Small intestine (tissue), 7 donors: ENCODE results near the gene TSPOAP1. TPM values are rescaled to one million over a fixed set of nuclear protein-coding genes. Genes with fewer than 3 reads are reported as not detected.

ENCODE experiments used
- DNase-seq, 2 donors: peaks; one replicate each; pipeline versions ENCODE4 v3.0.0 to v3.0.0-alpha.2; 2013
- FAIRE-seq: peaks from 2 replicates; lab custom pipeline; 2012; peaks lifted over from hg19 to GRCh38; lab: Jason Lieb, UNC
- H3K27ac ChIP-seq, 3 donors: one replicate each; pipeline ENCODE4 v1.5.1; 2013; ENCODE audit warnings: low read length in 2 of 3, mild to moderate bottlenecking in 2 of 3, control low read depth in 1 of 3, inconsistent platforms in 1 of 3, low read depth in 1 of 3, moderate library complexity in 1 of 3
- H3K27me3 ChIP-seq, 3 donors: one replicate each; pipeline ENCODE4 v1.6.1; 2013; ENCODE audit warnings: low read length in 3 of 3, inconsistent platforms in 1 of 3; ENCODE audit not compliant: control insufficient read depth in 3 of 3, insufficient read depth in 3 of 3
- H3K36me3 ChIP-seq, 3 donors: one replicate each; pipeline ENCODE4 v1.6.1; 2013; ENCODE audit warnings: low read length in 3 of 3, inconsistent platforms in 1 of 3, low read depth in 1 of 3, mild to moderate bottlenecking in 1 of 3, moderate library complexity in 1 of 3; ENCODE audit not compliant: control insufficient read depth in 3 of 3, insufficient read depth in 2 of 3
- H3K4me1 ChIP-seq, 3 donors: one replicate each; pipeline ENCODE4 v1.6.1; 2013; ENCODE audit warnings: low read length in 2 of 3, inconsistent platforms in 1 of 3, low read depth in 1 of 3, mild to moderate bottlenecking in 1 of 3, moderate library complexity in 1 of 3; ENCODE audit not compliant: control insufficient read depth in 3 of 3, insufficient read depth in 2 of 3
- H3K4me3 ChIP-seq, 3 donors: one replicate each; pipeline ENCODE4 v1.5.1; 2013; ENCODE audit warnings: low read length in 3 of 3, control low read depth in 1 of 3, inconsistent platforms in 1 of 3, low read depth in 1 of 3, mild to moderate bottlenecking in 1 of 3, moderate library complexity in 1 of 3
- H3K9me3 ChIP-seq, 2 donors: one replicate each; pipeline ENCODE4 v1.6.1; 2013; ENCODE audit warnings: low read depth in 1 of 2, low read length in 1 of 2; ENCODE audit not compliant: control insufficient read depth in 2 of 2, insufficient read depth in 1 of 2
- WGBS, 3 donors: extraction: QIAGEN DNeasy Blood & Tissue Kit; methylation state at CpG; one replicate each; pipeline ENCODE4 v1.1.7; 2013; 5-methylcytosine and 5-hydroxymethylcytosine counted together
- polyA plus RNA-seq, 4 donors: library from polyadenylated mRNA; stranded (reverse) in 3 of 4; unstranded in 1 of 4; fragments of 200-250 nt in 3 of 4; fragments of 120-200 nt in 1 of 4; gene quantifications; one replicate each; pipeline versions ENCODE4 v1.2.1 to v1.2.3, GENCODE V29; 2013
- donor health status: healthy with polysubstance abuse.
- donor health status: control.
- donor health status: control.
- donor health status: Bipolar disorder and iron deficiency.
- donor health status: healthy.

The TSPOAP1 gene
- polyA plus RNA-seq, 4 donors = 0.89 to 10.9 (median 2.6) TPM

DNA sequence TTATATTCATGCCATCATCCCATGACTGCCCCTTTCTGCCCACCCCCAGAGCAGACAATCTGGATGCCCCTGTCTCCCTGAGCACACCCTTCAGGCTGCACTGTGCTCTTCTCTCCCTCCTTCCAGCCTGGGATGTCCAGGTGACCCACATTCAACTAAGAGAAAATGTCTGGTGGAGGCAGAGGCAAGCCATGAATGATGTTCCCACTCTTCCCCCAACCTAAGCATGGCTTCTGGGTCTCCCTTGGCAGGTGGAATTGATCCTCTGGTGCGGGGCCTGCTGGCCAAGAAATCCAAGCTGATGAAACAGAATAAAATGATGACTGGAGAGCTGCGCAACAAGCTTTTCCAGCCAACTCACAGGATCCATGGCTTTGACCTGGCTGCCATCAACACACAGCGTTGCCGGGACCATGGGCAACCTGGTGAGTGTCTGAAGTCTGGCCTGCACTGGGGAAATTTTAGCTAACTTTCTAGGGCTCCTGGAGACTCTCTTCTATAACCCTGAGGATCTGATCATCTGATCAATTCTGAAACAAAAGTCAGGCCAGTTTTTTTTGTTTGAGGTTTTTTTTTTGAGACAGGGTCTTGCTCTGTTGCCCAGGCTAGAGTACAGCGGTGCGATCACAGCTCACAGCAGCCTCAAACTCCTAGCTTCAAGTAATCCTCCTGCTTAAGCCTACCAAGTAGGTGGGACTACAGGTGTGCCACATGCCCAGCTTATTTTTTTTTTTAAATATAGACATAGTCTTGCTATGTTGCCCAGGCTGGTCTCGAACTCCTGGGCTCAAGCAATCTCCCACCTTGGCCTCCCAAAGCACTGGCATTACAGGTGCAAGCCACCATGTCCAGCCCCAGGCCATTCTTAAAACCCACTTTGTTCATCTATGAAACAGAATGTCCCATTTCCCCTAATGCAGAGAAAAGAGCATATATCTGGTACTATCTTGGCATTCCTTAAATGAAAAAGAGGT, 62.4 kb downstream of the TSPOAP1 start:
- DNase-seq (no peak), FAIRE-seq (no peak)
- H3K4me1 ChIP-seq = no peaks in the 10 kb centered on the region
- WGBS, 3 donors = 90 to 93% (median 91%) methylated on average over 7 of the region's 7 CpGs
- H3K4me3 ChIP-seq = no peak overlapping the region
- H3K36me3 ChIP-seq = no peaks in the 10 kb centered on the region
- no peak overlapping the region for H3K27ac ChIP-seq
- H3K9me3 ChIP-seq = no peaks in the 10 kb centered on the region
- H3K27me3 ChIP-seq = peaks cover 0 to 19% (median 4%) of the 10 kb centered on the region in 3 donors

DNA sequence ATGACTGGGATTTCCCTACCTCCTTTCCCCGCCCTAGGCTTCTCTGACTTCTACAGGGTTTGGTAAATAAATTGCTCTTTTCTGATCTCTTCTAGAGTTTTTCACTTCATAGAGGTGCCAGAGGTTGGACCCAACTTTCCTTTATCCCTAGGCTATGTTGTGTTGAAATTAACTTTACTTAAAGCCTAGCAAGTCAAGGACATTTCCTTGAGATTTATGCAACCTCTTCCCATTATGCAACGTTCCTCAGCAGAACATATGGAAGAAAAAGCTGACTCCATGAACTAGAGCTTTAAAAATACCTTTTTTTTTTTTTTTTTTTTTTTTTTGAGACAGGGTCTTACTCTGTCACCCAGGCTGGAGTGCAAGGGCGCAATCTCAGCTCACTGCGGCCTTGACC, 63.3 kb downstream of the TSPOAP1 start:
- no peaks in the 10 kb centered on the region for H3K9me3 ChIP-seq
- H3K4me1 ChIP-seq = no peaks in the 10 kb centered on the region
- FAIRE-seq (no peak), DNase-seq (no peak)
- WGBS, 3 donors = 75 to 82% (median 81%) methylated on average over 4 of the region's 4 CpGs
- no peaks in the 10 kb centered on the region for H3K36me3 ChIP-seq
- H3K27me3 ChIP-seq = peaks cover 0 to 19% (median 4%) of the 10 kb centered on the region in 3 donors
- no peak overlapping the region for H3K27ac ChIP-seq
- no peak overlapping the region for H3K4me3 ChIP-seq

DNA sequence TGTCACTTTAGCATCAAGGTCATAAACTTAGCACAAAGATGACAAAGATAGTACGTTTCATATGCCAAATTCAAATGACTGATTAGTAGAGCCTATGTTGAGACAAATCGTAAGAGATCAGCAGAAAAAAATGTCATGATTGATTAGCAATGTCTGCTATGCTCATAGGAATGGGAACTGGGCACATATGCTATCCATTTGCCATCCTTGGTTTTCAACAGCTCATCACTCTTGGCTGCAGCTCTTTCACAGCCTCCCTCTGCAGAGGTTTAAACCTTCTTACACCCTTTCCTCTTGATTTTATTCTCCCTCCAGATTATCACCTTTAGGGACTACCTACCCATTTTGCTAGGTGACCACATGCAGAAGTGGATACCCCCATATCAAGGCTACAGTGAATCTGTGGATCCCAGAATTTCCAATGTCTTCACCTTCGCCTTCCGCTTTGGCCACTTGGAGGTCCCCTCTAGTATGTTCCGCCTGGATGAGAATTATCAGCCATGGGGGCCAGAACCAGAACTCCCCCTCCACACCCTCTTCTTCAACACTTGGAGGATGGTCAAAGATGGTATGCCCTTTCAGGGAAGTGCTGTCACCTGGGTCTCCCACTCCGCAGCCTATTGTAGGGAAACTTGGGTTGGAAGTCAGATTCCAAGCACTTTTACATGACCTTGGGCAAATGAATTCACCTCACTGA, 64.0 kb downstream of the TSPOAP1 start:
- Histone ChIP-seq H3K4me3 (no peak overlapping the region), H3K4me1 (no peaks in the 10 kb centered on the region), H3K9me3 (no peaks in the 10 kb centered on the region), H3K36me3 (no peaks in the 10 kb centered on the region), H3K27ac (no peak overlapping the region), H3K27me3 (peaks cover 0 to 19% (median 4%) of the 10 kb centered on the region in 3 donors)
- FAIRE-seq (no peak), DNase-seq (no peak)
- WGBS, 3 donors = 77 to 81% (median 77%) methylated on average over 6 of the region's 6 CpGs

DNA sequence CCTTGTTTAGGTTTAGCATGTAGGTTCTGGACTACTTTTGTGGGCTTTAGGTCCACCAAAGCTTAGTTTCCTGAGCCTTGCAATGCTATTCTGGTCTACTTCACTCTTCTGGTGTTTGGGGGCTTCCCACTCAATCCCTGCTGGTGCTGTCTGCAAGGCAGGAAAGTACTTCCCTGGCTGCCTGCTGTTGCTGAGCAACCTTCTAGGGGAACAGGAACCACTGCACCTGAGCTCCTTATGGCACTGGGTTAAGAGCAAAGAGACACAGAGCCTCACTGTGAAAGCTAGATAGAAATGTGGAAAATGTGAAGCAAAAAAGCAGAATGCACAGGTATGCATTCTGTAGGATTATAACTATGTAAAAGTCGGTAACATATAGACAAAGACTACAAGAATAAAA, 64.8 kb downstream of the TSPOAP1 start:
- FAIRE-seq = no peak
- no peak overlapping the region for H3K27ac ChIP-seq
- H3K9me3 ChIP-seq = no peaks in the 10 kb centered on the region
- DNase-seq = no peak
- 79 to 82% (median 81%) methylated on average over 1 of the region's 1 CpG for whole genome bisulfite sequencing, 3 donors
- H3K4me3 ChIP-seq = no peak overlapping the region
- no peaks in the 10 kb centered on the region for H3K36me3 ChIP-seq
- H3K27me3 ChIP-seq = peaks cover 0 to 19% (median 4%) of the 10 kb centered on the region in 3 donors
- no peaks in the 10 kb centered on the region for H3K4me1 ChIP-seq

DNA sequence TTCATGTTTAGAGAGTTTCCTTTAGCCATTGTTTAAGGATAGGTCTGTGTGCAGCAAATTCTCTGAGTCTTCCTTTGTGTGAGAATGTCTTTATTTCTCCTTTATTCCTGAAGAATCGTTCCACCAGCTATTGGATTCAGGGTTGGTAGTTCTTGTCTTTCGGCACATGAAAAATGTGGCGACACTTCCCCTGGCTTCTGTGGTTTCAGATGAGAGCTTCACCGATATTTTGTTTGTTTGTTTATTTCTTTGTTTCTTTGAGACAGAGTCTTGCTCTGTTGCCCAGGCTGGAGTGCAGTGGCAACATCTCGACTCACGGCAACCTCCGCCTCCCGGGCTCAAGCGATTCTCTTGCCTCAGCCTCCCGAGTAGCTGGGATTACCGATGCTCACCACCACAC, 66.4 kb downstream of the TSPOAP1 start:
- WGBS, 3 donors = 86 to 88% (median 87%) methylated on average over 11 of the region's 11 CpGs
- Histone ChIP-seq H3K9me3 (no peaks in the 10 kb centered on the region), H3K4me3 (no peak overlapping the region), H3K36me3 (no peaks in the 10 kb centered on the region), H3K27ac (no peak overlapping the region), H3K27me3 (peaks cover 0 to 19% (median 4%) of the 10 kb centered on the region in 3 donors), H3K4me1 (no peaks in the 10 kb centered on the region)
- DNase-seq = no peak
- FAIRE-seq = no peak

DNA sequence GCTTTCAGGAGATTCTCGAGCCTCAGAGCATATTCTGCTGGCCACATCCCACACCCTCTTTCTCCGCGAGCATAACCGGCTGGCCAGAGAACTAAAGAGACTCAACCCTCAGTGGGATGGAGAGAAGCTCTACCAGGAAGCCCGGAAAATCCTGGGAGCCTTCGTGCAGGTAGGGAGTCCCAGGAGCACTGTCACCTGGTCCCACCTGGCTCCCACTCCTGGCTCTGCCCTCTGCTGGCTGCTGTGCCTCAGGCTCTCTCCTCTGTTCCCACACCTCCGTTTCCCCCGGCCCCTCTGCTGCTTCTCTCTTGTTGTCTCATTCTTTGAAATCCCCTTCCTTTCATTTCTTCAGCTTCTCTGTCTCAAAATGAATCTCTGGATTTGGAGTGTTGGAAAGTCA, 73.8 kb downstream of the TSPOAP1 start:
- DNase-seq (peak in 1 of 2 donors; percentile 24), FAIRE-seq (no peak)
- Histone ChIP-seq H3K9me3 (no peaks in the 10 kb centered on the region), H3K36me3 (no peaks in the 10 kb centered on the region), H3K4me1 (no peaks in the 10 kb centered on the region), H3K4me3 (no peak overlapping the region), H3K27me3 (peaks cover 0 to 29% (median 10%) of the 10 kb centered on the region in 3 donors), H3K27ac (no peak overlapping the region)
- WGBS, 3 donors = 18 to 22% (median 19%) methylated on average over 8 of the region's 8 CpGs

DNA sequence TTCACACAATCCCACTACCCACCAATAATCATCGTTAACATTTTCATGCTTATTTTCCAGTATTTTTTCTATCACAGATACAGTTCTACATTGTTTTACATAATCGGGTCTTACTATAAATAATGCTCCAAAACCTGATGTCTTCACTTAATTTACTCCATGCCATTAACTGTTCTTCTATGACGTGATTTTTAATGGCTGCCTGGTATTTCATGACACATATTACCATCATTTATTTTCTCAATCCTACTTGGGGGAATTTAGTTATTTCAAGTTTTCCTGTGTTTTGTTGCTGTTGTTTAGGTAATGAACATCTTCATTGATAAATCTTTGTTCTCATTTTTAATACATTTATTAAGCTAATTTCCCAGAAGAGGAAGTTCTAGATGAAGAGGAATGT, 75.5 kb downstream of the TSPOAP1 start:
- DNase-seq (no peak), FAIRE-seq (no peak)
- WGBS, 3 donors = 79 to 89% (median 82%) methylated on average over 3 of the region's 3 CpGs
- H3K4me1 ChIP-seq = peaks cover 0 to 7% (median 4%) of the 10 kb centered on the region in 3 donors
- no peaks in the 10 kb centered on the region for H3K9me3 ChIP-seq
- no peak overlapping the region for H3K27ac ChIP-seq
- peaks cover 0 to 38% (median 10%) of the 10 kb centered on the region in 3 donors for H3K27me3 ChIP-seq
- H3K36me3 ChIP-seq = no peaks in the 10 kb centered on the region
- no peak overlapping the region for H3K4me3 ChIP-seq

DNA sequence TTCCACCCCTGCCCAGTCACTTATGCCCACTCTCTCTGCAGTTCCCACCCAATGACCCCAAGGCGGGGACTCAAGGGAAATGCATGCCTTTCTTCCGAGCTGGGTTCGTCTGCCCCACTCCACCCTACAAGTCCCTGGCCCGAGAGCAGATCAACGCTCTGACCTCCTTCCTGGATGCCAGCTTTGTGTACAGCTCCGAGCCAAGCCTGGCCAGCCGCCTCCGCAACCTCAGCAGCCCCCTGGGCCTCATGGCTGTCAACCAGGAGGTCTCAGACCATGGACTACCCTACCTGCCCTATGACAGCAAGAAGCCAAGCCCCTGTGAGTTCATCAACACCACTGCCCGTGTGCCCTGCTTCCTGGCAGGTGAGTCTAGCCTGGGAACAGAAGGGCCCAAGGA, 76.5 kb downstream of the TSPOAP1 start:
- DNase-seq = no peak
- no peaks in the 10 kb centered on the region for H3K36me3 ChIP-seq
- no peak for FAIRE-seq
- no peak overlapping the region for H3K27ac ChIP-seq
- H3K4me3 ChIP-seq = no peak overlapping the region
- H3K27me3 ChIP-seq = peaks cover 0 to 38% (median 10%) of the 10 kb centered on the region in 3 donors
- H3K9me3 ChIP-seq = no peaks in the 10 kb centered on the region
- 72 to 73% (median 72%) methylated on average over 9 of the region's 9 CpGs for WGBS, 3 donors
- peaks cover 0 to 12% (median 4%) of the 10 kb centered on the region in 3 donors for H3K4me1 ChIP-seq
